Progenitor cell of endocrine pancreas (in vitro differentiated cells): Measurements from ENCODE around the gene UBE3C. TPM values are rescaled to one million over a fixed set of nuclear protein-coding genes. Genes with fewer than 3 reads are reported as not detected.
"Not testable (repeated sequence)": the region's sequence is repeated elsewhere in the genome, so short reads cannot be mapped to it uniquely, and the experiment has no call there.

Experiments used
- DNase-seq: peaks from one replicate; pipeline ENCODE4 v3.0.0; 2021; ENCODE audit warnings: low spot score; ENCODE audit not compliant: unreplicated experiment
- H3K27ac Mint-ChIP-seq: 2 replicates; pipeline ENCODE4 v1.8.0; 2021; ENCODE audit warnings: mild to moderate bottlenecking, moderate library complexity, mixed read lengths
- H3K27me3 Mint-ChIP-seq: 2 replicates; pipeline ENCODE4 v1.8.0; 2021; ENCODE audit warnings: mixed read lengths
- H3K36me3 Mint-ChIP-seq: 2 replicates; pipeline ENCODE4 v1.8.0; 2022; ENCODE audit warnings: mixed read lengths; ENCODE audit not compliant: insufficient read depth
- H3K4me1 Mint-ChIP-seq: 2 replicates; pipeline ENCODE4 v1.8.0; 2021; ENCODE audit warnings: low read depth, mixed read lengths
- H3K4me3 Mint-ChIP-seq: 2 replicates; pipeline ENCODE4 v1.8.0; 2021; ENCODE audit warnings: low read depth, mild to moderate bottlenecking, moderate library complexity, mixed read lengths
- H3K9me3 Mint-ChIP-seq: 2 replicates; pipeline ENCODE4 v1.8.0; 2021; ENCODE audit warnings: low read depth, mixed read lengths
- total RNA-seq: library from RNA; stranded (reverse); gene quantifications from 2 replicates; pipeline ENCODE4 v1.2.1, GENCODE V29; 2021
- TF ChIP-seq, protein P1 (sequence below): fragments of 200-600 bp; sonication (generic); IDR thresholded peaks from one replicate; pipeline ENCODE4 v1.5.0; 2021; ENCODE audit warnings: antibody characterized with exemption, mild to moderate bottlenecking; ENCODE audit not compliant: unreplicated experiment

UBE3C gene
- total RNA-seq, 1 donor from 2014 or later: 62.5 TPM

- Mint-ChIP-seq H3K36me3 (no peaks in the 10 kb centered on the region), H3K27me3 (peaks cover 2% of the 10 kb centered on the region), H3K27ac (no peak overlapping the region), H3K9me3 (peaks cover 5% of the 10 kb centered on the region), H3K4me3 (no peak overlapping the region), H3K4me1 (peaks cover 2% of the 10 kb centered on the region)
- TF ChIP-seq, protein P1, sequence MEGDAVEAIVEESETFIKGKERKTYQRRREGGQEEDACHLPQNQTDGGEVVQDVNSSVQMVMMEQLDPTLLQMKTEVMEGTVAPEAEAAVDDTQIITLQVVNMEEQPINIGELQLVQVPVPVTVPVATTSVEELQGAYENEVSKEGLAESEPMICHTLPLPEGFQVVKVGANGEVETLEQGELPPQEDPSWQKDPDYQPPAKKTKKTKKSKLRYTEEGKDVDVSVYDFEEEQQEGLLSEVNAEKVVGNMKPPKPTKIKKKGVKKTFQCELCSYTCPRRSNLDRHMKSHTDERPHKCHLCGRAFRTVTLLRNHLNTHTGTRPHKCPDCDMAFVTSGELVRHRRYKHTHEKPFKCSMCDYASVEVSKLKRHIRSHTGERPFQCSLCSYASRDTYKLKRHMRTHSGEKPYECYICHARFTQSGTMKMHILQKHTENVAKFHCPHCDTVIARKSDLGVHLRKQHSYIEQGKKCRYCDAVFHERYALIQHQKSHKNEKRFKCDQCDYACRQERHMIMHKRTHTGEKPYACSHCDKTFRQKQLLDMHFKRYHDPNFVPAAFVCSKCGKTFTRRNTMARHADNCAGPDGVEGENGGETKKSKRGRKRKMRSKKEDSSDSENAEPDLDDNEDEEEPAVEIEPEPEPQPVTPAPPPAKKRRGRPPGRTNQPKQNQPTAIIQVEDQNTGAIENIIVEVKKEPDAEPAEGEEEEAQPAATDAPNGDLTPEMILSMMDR: no peak
- DNase-seq: no peak
Observed at GRCh38 chr7:157097569-157097968, 41.2 kb upstream of the UBE3C start.

- not testable (repeated sequence) for H3K4me1 Mint-ChIP-seq, H3K27ac Mint-ChIP-seq, H3K36me3 Mint-ChIP-seq, H3K4me3 Mint-ChIP-seq, H3K9me3 Mint-ChIP-seq, H3K27me3 Mint-ChIP-seq, DNase-seq
Observed at GRCh38 chr7:157100005-157100404, 38.7 kb upstream of the UBE3C start.

DNA sequence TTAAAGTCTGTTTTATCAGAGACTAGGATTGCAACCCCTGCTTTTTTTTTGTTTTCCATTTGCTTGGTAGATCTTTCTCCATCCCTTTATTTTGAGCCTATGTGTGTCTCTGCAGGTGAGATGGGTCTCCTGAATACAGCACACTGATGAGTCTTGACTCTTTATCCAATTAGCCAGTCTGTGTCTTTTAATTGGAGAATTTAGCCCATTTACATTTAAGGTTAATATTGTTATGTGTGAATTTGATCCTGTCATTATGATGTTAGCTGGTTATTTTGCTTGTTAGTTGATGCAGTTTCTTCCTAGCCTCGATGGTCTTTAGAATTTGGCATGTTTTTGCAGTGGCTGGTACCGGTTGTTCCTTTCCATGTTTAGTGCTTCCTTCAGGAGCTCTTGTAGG, 35.1 kb upstream of the UBE3C start:
- not testable (repeated sequence) for DNase-seq, H3K36me3 Mint-ChIP-seq, H3K27ac Mint-ChIP-seq, H3K27me3 Mint-ChIP-seq, H3K4me1 Mint-ChIP-seq, H3K4me3 Mint-ChIP-seq
- H3K9me3 Mint-ChIP-seq: peaks cover 14% of the 10 kb centered on the region

DNA sequence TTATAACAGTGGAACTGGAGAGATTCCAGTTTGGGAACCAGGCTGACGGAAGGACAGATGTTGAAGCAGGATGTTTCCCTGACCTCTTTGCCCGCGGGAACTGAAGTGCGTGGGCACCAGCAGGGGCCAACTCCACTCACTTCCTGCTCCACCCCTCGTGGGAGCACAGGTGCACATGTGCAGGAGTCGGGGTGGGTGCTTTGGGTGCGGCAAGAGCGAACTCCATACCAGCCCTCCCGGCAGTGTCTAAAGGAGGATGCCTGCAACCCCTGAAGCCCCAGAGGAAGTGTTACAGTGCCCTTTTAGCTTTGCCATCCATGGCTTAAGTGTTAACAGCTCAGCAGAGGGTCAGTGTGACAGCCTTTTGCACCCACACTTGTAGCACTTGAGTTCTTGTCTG, 27.4 kb upstream of the UBE3C start:
- Mint-ChIP-seq H3K9me3 (peaks cover 12% of the 10 kb centered on the region), H3K36me3 (no peaks in the 10 kb centered on the region), H3K27me3 (peaks cover 9% of the 10 kb centered on the region), H3K27ac (no peak overlapping the region), H3K4me1 (no peaks in the 10 kb centered on the region), H3K4me3 (no peak overlapping the region)
- TF ChIP-seq, protein P1: no peak
- DNase-seq: no peak

GRCh38 chr7:157112706-157113105, 26.0 kb upstream of the UBE3C start:
- Mint-ChIP-seq H3K4me1 (no peaks in the 10 kb centered on the region), H3K27me3 (peaks cover 9% of the 10 kb centered on the region), H3K9me3 (peaks cover 8% of the 10 kb centered on the region), H3K27ac (no peak overlapping the region), H3K4me3 (no peak overlapping the region), H3K36me3 (no peaks in the 10 kb centered on the region)
- DNase-seq: no peak
- TF ChIP-seq, protein P1: no peak

- no peak overlapping the region for H3K4me3 Mint-ChIP-seq
- no peaks in the 10 kb centered on the region for H3K36me3 Mint-ChIP-seq
- H3K27ac Mint-ChIP-seq: no peak overlapping the region
- DNase-seq: no peak
- TF ChIP-seq, protein P1: no peak
- peaks cover 6% of the 10 kb centered on the region for H3K9me3 Mint-ChIP-seq
- H3K4me1 Mint-ChIP-seq: no peaks in the 10 kb centered on the region
- peaks cover 9% of the 10 kb centered on the region for H3K27me3 Mint-ChIP-seq
Observed at GRCh38 chr7:157113607-157114006, 25.1 kb upstream of the UBE3C start.
